HG03378 (cell line): Measurements from ENCODE around the gene PCSK5.
"Not testable (repeated sequence)": the region's sequence is repeated elsewhere in the genome, so short reads cannot be mapped to it uniquely, and the experiment has no call there.

ENCODE experiments used
- ATAC-seq: cut with Tn5 transposase; IDR thresholded peaks from one replicate; pipeline ENCODE4 v1.9.1; 2021; ENCODE audit warnings: mild to moderate bottlenecking, moderate library complexity; ENCODE audit not compliant: unreplicated experiment

Gene PCSK5

DNA sequence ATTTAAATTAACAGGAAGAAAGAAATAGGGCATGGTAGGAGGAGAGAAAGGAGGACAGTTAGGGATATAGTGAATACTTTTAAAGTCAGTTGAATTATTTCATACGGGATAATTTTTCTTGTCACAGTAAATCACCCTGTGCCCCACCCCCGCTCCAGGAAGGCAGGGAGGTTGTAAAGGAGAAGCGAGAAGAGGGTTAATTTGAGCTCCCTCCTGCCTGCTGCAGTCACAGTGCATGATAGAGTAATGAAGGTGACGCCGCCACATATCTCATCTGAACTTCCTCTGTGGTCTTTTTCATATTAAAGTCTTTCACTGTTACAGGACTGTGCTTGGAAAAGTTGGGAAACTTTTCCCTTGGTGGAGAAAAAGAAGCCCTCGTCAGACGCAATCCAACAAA is 896 bp upstream of the PCSK5 start:
- no peak for ATAC-seq

DNA sequence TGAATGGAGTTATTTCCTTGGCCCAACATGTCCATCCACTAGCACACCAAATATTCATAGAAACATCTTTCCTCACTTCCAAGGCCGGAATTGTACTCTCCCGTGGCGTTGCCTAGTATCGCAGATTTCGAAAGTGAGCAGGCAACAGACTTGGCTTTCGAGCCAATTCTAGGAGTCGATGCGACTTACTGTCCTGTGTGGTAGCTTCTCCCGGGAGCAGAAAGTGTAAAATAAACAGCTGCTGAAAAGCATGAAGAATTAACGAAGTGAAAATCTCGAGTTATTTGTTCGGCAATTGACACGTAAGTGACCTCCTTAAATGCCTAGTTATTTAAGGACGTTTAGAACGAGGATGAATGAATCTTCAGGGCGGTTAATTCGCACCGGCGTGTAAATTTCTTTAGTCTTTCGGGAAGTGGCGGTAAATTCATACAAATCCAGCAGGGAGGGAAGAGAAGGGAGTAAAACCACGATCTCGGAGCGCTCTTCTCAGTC is 449 bp upstream of the PCSK5 start:
- no peak for ATAC-seq

DNA sequence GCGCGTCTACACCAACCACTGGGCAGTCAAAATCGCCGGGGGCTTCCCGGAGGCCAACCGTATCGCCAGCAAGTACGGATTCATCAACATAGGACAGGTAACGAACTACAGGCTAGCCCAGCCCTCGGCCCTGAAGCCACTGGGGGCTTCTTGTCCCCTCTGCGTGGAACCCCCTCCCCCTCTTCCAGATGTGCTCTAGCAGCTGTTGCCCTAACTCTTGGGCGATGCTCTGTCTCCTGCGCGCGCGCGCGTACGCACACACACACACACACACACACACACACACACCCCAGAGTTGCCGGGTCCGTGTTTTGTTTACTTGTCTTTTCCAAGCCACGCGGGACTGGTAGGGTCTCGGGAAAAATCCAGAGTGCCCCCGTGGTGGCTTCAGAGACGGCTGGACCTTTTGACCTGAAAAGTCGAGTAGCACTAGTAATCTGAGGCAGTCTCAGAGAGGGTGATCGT is 836 bp downstream of the PCSK5 start:
- ATAC-seq, result peak; percentile 15

DNA sequence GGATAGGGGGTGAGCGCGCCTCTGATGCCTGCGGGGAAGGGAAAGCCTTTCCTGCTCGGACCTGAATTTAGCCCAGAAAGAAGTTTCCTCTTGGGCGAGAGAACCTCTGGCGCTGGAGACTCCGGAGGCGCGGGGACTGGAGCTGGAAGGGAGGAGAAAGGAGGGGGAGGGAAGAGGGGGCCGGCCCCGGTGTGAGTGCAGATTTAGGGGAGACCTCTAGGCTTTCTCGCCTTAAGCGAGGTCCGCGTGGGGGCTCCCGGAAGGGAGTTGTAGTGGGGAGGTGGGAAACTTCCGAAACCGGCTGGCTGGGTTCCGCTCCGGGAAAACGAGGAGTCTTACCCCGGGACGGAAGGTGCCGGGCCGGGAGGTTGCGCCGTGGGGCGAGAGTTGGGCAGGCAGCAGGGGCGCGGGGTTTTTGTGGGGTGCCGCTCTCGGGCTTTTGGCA is 1.3 kb downstream of the PCSK5 start:
- no peak for ATAC-seq

DNA sequence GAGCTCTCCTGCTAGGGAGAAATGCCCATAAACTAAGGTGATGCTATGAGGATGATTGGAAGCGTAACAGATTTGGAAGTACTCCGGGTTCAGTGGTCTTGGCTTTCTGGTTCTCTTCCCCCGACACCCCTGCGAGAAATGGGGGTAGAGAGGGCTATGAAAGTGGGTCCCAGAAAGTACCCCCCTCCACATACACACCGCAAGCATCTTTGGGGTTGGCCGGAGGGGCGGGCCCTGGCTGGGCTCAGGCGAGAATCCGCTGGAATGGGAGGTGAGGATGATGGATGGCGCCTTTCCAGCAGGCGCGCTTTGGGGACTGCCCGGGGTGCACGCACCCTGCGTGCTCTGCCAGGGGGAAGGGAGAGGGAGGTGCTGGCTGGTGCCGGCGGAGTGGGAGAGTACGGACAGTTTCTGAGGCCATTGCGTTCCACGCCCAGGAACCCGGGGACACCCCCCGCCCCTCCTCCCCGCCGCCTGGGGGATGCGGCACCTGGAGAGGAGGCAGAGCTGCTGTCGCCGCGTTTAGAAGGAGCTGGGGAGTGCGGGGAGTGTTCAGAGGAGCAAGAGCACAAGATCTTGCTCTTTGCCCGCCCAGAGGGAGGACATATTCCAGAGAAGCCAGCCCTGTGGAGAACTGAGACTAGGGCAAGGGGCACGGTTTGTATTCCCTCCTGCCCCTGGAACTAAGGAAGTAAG is 1.9 kb downstream of the PCSK5 start:
- no peak for ATAC-seq

DNA sequence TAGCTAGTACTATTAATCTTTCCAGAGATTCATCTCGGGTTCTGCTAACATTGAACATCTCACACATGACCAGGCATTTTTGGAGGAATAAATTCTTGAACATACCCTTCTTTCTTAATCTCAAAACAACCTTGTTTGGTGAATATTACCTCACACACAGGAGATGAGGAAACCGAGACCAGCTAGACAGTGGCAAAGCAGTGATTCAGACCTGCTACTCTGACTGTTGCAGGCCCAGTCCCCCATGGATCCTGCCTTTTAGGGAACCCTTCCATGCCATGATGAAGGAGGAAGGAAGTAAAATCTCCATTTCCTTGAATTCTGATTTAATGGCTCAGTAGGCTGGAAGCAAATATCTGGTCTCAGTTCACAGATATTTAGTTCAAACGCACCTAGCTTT is 2.6 kb downstream of the PCSK5 start:
- ATAC-seq, result no peak

DNA sequence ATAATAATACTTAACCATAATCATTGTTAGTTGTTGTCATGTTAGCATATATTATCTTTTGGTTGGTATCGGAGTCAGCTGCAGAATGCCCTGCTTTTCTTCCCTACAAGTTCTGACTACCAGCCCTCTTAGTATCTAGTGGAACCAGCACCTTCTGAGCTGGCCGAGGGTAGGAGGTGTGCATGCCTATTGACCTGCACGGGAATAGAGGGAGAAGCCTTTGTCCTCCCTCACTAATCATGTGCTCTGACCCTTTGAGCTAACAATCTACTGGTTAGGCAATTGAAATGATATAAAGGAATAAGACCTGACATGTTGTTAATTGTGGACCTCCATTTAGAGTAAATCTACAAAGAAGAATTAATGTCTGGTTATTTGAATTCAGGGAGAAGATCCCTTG is 4.1 kb downstream of the PCSK5 start:
- ATAC-seq, result no peak

DNA sequence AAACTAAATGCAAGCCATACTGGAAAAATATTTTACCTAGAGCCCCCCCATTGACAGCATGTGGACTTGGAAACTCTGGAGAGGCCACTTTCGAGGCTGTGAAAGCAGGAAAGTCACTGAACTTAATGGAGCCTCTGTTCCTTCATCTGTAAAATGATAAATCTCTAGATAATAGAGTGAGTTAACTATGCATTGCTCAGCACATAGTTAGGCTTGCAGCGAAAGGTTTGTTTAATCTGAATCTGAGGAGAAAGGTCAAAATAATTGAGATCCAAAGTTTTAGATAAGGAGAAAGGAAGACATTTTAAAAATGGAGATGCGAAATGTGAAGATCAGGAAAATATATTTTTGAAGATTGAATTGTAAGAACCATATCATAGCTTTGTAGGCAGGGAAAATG is 4.6 kb downstream of the PCSK5 start:
- ATAC-seq, result no peak

DNA sequence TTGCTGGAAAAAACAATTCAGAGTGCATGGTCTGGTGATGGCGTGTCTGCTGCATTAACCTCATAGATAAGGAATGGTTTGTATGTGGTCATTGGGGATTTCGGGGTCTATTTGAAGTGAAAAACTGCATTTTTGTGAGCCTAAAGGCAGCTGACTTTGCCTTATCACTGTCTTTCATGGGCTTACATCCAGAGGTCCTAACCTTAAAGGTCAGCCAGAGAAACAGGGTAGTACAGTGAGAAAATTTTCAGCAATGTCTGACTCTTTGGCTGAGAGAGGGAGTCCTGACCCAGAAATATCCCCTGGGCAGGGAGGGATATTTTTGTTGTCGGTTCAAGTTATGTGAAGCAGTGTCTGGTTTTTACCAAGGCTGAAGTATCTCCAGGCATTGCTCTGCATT is 5.7 kb downstream of the PCSK5 start:
- ATAC-seq, result no peak

DNA sequence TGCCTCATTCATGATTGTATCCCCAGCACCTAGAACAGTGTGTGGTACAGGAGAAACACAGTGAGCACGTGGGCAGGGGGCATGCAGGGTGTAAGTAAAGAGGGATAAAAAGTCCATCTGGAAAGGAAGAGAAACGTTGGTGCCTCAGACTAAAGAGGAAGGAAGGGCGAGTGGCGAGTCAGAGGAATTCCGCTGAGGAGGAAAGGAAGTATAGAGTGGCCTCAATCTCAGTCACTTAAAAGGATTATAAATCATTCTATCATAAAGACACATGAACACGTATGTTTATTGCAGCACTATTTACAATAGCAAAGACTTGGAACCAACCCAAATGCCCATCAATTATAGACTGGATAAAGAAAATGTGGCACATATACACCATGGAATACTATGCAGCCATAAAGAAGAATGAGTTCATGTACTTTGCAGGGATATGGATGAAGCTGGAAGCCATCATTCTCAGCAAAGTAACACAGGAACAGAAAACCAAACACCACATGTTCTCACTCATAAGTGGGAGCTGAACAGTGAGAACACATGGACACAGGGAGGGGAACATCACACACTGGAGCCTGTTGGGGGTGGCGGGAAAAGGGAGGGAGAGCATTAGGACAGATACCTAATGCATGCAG is 10.5 kb downstream of the PCSK5 start:
- ATAC-seq, result not testable (repeated sequence)

DNA sequence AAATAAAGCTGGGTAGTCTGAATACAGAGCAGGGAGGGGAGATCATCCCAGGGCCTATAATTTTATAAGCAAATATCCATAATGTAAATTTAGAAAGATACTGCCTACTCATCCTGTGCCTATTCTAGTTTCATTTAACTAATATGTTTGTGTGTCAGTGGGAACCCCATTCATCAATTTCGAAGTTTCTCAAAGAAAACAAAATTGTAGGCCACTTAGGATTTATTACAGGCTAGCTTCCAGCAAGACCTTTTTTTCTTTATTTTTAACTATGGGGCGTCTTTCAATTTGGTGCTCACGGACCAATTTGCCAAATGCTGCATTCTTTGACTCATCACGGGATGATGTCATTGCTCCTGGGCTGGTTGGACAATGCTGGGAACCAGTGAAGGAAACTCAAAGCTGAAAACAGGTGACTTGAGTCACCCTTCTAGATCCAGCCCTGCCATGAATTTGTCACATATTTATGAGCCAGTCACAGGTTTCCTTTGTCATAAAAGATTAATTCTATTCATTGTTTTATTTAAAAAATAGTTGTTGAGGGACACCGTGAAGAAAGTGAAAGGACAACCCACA is 13.4 kb downstream of the PCSK5 start:
- no peak for ATAC-seq

DNA sequence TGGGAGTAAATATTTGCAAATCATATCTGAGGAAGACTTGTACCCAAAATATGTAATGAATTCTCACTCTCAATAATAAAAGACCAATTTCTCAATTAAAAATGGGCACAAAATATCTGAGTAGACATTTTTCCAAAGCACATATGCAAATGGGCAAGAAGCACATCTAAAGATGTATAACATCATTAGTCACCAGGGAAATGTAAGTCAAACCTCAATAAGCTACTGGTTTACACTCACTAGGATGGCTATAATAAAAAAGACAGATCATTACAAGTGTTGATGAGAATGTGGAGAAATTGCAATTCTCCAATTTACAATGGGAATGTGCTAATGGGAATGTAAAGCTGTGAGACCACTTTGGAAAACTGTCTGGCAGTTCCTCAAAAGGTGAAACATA is 13.9 kb downstream of the PCSK5 start:
- no peak for ATAC-seq

DNA sequence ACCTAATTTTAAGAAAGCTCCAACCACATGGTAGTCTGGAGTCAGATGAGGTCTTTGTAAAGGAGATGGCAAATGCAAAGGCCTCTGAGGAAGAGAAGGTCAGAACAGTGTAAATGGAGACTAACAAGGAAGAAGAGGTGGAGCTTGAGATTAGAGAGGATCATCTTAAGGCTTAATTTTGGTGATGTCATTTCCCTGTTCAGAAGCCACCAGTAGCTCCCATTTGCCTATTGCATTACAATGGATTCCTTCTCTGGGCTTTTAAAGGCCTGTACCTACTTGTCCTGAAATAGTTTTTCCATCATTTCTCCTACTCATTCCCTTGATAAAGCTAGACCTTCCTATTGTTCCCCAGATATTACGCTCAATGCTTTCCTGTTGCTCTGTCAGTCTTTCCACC is 16.1 kb downstream of the PCSK5 start:
- no peak for ATAC-seq

DNA sequence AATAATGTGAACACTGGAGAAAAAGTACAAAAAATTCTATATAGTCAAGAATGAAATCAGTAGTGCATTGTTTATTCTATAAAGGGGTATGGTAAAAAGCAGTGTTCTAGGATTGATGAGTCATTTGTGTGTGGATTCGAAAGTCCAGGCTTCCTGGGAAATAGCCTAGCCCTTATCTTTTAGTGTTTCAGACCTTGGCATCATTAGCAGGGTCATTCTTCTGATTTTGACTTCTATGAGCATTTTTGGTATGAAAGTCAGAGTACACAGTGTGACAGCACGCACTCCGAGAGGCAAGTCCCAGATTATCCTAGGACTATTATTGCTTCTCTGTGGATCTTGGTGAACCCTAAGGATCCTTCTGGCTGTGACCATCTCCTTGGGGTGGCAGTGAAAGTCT is 16.9 kb downstream of the PCSK5 start:
- ATAC-seq, result no peak

DNA sequence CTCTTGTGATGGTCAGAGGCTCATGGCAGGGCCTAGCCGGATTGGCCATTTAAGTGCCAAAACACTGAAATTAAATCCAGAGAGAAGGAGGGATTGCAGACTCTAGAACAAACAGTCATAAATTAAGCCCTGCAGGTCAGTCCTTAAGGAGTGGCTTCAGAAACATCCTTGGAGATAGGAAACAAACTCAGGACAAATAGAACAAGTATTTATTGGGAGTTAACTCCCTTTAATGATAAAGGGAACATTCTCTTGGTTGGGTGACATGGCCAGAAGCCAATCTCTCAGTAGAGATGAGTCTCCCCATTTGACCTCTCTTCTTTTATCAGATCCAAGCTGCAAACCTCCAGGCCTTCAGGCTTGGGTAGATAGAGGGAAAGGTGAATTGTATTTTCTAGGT is 17.4 kb downstream of the PCSK5 start:
- ATAC-seq, result no peak

DNA sequence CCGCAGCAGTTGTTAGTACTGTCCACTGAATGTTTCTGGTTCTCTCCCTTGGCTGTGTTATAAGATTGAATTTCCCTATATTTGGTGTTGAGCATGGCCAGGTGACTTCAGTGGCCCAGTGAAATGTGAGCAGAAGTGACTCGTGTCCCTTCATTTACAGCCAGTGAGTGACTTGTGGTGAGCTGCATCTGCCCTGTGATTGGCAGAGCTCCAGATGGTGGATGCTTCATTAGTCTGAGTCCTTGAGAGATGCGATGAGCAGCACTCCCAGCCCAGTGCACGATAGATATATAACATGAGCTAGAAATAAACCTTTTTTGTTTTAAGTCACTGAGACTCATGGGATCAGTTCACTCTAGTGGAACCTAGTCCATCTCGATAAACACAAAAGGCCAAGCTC is 19.3 kb downstream of the PCSK5 start:
- no peak for ATAC-seq

DNA sequence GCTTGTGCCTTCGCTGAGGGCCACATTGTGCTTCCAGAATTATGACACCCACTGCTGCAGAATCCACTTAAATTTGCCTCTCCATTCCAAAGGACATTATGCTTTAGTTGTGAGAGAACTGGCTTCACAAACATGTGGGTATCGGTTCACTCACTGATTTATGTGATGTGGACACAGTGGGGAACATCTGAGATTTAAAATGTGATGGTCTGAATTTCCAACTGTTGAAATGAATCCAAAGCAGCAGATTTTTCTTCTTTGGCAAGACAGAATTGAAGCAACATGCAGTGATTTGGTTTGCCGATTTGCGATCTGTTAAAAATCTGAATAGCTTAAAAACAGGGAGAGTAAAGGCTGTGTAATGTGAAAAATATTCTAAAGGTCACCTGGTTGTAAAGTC is 20.3 kb downstream of the PCSK5 start:
- ATAC-seq, result no peak

DNA sequence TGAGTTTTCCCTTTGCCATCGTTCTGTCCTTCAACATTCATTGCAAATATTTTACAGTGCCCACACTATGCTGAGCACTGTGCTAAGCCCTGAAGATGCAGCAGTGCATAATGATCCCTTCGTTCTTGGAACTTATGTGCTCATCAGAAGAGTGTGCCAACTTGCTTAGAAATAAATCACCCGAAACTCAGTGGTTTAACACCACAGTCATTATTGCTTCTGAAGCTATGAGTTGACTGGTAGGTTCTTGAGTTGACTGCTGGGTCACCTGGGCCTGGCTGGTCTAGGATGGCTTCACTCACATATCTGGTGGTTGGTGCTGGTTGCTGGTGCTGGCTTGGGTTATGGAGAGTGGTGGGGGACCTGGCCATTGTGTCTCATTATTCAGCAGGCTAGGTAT is 20.9 kb downstream of the PCSK5 start:
- ATAC-seq, result no peak

DNA sequence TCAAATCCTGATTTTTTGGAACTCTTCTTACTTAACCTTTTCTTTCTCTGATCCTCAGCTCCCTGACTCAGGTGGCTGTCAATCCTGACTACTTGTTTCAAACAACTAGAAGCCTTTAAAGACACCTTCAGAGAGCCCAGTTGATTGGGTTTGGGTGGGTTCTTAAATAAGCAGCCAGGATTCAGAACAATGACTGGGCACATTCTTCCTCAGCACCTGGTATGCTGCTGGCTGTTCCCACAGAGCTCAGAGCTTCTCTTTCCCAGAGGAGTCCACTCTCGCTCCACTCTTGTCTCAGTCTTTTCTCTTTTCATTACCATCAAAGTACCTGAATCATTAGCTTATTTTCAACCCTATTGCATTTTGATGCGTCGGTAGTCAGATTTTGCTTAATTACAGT is 22.5 kb downstream of the PCSK5 start:
- no peak for ATAC-seq

DNA sequence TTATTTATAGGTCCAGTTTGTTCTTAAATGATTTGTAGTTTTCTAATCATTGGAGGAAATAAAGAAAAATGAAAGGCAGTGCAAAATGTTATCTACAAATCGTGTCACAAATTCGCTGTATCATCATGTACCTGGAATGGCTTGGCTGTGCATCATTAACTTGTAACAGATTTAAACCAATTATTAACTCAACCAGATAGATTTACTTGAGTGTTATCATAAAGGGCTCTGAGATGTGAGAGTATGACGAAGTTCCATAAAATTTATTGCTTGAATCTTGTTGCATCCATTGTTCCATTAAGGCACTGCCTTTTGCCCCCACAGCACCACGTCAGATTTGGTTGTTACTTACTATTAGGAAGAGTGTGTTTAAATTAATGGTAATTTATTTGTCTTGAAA is 23.5 kb downstream of the PCSK5 start:
- no peak for ATAC-seq

DNA sequence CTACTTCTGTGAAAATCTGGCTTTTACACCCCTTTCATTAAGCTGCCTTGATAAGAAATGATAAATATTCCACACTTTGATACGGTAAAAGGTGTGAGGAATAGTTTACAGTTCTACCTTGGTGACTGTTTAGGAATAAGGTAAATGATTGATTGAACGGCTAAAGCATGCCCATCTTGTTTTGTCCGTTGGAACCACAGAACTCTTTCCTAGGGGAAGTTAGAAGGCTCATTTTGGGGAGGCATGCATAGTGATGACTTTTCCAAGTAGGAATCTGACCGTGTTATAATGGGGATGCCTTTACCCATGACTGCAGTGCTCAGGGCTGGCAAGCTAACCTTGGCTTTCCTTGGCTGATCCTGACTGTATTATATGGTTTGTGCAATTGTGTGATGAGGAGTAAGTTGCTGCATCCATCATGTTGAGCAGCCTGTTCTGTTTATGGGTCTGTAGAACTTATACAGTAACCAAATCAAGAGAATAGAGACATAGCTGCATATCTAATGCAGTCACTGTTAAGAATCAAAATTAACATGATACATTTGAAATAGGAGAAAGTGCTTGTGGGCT is 24.5 kb downstream of the PCSK5 start:
- ATAC-seq, result no peak

DNA sequence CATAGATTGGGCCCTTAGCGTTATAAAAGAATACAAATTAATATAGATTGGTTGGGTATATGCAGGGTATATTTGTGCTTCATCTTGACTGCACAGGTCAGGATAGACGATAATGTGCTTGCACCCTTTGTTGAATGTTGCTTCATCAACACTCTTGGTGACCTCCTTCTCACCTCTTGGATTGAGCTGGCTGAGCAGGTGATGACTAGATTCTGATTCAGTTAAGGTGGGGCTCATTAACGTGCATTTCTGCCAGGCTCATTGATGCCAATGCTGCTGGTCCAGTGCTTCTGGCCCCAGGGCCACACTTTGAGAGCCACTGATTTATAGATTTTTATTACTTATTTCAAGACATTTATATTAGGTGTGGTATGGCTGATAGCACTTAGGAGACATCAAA is 27.7 kb downstream of the PCSK5 start:
- ATAC-seq, result no peak
